ENCODE results near the gene CFAP97D2. TPM values are rescaled to one million over a fixed set of nuclear protein-coding genes. Genes with fewer than 3 reads are reported as not detected.

Gene CFAP97D2
- total RNA-seq, 1 donor from 2014 or later = not detected

DNA sequence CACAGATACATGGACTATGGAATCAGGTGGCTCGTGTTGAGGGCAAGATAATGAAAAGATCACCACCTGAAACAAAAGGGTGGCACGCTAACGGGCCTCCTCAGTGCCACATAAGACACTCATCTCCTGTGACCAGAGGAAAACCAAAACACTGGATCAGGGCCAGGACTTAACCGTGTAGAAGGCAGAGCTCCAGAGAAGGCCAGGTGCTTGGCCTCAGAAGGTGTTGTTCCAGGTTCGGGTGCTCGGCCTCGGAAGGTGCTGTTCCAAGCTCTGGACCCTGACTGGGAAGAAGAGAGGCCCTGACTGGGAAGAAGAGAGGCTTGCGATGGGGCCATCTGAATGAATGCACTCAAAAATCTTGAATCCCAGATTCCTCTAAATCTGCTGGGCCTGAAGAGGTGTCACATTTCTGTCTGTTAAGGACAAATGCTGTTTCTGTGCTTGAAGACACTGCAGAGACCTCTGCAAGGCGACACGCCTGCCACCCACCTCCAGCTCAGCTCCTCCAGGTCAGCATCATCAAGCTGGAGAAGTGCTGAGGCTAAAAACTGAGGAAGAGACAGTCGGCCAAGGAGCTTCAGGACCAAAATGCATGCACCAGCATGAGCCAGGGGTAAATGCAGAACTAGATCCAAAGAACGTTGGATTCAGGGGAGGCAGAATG is 44.0 kb upstream of the CFAP97D2 start:
- Mint-ChIP-seq H3K4me1 (peaks cover 31% of the 10 kb centered on the region), H3K27me3 (no peaks in the 10 kb centered on the region), H3K27ac (peak overlapping the region; percentile 13), H3K4me3 (no peak overlapping the region), H3K9me3 (no peaks in the 10 kb centered on the region), H3K36me3 (ENCODE audit: low read depth) (peaks cover 7% of the 10 kb centered on the region)
- POLR2A ChIA-PET = interaction anchor here (0.9 kb wide), 1 partner anchor 11 kb away, joined by 3 read pairs; no protein-coding TSS in a partner anchor
- intact Hi-C loops (cut with micrococcal nuclease) = loop anchor here (5.0 kb wide), 1 partner anchor 838 kb away; the partner anchor contains the start of gene LAMP1
- TF ChIP-seq, protein P1, sequence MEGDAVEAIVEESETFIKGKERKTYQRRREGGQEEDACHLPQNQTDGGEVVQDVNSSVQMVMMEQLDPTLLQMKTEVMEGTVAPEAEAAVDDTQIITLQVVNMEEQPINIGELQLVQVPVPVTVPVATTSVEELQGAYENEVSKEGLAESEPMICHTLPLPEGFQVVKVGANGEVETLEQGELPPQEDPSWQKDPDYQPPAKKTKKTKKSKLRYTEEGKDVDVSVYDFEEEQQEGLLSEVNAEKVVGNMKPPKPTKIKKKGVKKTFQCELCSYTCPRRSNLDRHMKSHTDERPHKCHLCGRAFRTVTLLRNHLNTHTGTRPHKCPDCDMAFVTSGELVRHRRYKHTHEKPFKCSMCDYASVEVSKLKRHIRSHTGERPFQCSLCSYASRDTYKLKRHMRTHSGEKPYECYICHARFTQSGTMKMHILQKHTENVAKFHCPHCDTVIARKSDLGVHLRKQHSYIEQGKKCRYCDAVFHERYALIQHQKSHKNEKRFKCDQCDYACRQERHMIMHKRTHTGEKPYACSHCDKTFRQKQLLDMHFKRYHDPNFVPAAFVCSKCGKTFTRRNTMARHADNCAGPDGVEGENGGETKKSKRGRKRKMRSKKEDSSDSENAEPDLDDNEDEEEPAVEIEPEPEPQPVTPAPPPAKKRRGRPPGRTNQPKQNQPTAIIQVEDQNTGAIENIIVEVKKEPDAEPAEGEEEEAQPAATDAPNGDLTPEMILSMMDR (IDR thresholded peaks at IDR 0.05) = no peak
- CTCF ChIA-PET = no interaction called here
- DNase-seq (no peak), ATAC-seq (ENCODE audit: low read depth) (no peak)

DNA sequence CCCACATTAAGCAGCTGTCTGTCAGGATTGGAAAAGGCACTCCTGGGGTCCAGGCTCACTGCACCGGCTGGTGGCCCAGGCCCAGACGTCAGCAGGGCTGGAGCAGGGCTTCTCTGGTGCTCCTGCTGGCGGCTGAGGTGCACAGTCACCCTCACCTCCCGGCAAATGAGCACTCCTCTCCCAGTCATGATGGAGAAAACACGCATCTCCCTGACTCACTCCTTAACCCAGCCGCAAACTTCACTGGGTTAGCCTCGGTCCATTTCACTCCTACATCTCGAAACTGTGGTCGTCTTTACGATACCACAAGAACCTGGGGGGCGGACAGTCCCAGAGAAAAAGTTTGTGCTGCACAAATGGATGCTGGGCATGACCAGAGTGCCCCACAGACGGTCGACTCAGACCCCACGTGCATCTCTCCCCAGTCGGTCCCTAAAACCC is 43.3 kb upstream of the CFAP97D2 start:
- Mint-ChIP-seq H3K9me3 (no peaks in the 10 kb centered on the region), H3K27ac (no peak overlapping the region), H3K27me3 (no peaks in the 10 kb centered on the region), H3K36me3 (ENCODE audit: low read depth) (peaks cover 7% of the 10 kb centered on the region), H3K4me3 (no peak overlapping the region), H3K4me1 (peaks cover 24% of the 10 kb centered on the region)
- ChIA-PET CTCF (no interaction called here), POLR2A (interaction anchor here (0.9 kb wide), 1 partner anchor 11 kb away, joined by 3 read pairs; no protein-coding TSS in a partner anchor)
- TF ChIP-seq, protein P1 (IDR thresholded peaks at IDR 0.05) = no peak
- ATAC-seq (ENCODE audit: low read depth) (no peak), DNase-seq (no peak)
- intact Hi-C loops (cut with micrococcal nuclease) = no loop called here

DNA sequence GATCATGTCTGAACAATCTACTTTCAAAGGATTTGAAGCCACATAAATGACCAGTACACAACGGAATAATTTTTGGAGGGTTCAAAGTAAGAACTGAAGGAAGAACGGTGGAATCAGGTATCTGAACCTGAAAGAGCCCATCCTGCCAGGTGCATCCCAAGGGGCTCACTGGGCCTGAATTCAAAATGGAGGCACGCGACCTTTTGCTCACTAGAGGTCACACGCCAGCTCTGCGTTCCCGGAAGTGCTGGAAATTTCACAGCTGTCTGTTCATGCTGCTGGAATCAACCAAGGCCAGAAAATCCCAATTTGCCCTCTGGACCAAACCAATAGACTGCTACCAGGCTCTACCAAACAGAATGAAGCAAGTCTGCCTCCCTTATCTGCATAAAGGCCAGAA is 42.5 kb upstream of the CFAP97D2 start:
- H3K27me3 Mint-ChIP-seq = no peaks in the 10 kb centered on the region
- no peak overlapping the region for H3K4me3 Mint-ChIP-seq
- no peaks in the 10 kb centered on the region for H3K9me3 Mint-ChIP-seq
- TF ChIP-seq, protein P1 (IDR thresholded peaks at IDR 0.05) = no peak
- peaks cover 16% of the 10 kb centered on the region for H3K4me1 Mint-ChIP-seq
- intact Hi-C loops (cut with micrococcal nuclease) = no loop called here
- DNase-seq (no peak), ATAC-seq (ENCODE audit: low read depth) (no peak)
- peaks cover 2% of the 10 kb centered on the region for H3K36me3 Mint-ChIP-seq (ENCODE audit: low read depth)
- H3K27ac Mint-ChIP-seq = no peak overlapping the region
- ChIA-PET CTCF (no interaction called here), POLR2A (no interaction called here)

DNA sequence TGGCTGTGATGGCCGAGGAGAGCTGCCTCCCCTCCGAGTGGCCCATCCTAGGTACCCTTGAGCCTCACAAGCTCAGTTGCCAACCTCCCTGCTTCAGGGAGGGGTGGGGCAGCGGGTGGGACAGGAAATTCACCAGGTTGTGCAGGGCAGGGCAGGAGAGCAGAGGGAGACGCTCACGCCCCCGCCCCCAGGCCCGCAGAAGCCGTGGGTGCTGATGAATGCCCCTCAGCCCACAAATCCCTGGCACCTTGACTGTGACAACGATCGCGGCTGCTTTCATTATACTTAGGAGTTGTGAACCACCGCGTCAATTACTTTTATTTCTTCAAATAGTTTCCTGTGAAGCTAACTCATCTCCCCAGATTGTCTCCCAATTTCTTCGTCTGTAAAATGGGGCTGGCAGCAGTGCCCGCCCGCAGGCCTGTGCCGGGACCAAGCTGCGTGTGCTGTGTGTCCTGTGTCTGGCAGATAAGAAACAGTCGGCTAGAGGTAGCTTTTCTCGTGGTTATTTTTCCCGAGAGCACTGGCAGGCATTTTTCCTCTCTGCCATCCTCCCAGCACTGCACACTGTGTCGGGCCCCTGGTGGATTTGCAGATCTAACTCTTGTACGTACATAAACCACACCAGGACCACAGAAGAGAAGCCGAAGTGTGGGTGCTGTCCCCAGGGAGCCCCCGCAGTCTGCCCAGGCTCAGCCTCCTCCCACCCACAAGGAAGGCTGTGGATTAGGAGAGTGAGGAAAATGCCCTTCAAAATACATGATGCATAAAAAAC is 38.7 kb upstream of the CFAP97D2 start:
- Mint-ChIP-seq H3K9me3 (no peaks in the 10 kb centered on the region), H3K27me3 (no peaks in the 10 kb centered on the region), H3K4me3 (no peak overlapping the region), H3K36me3 (ENCODE audit: low read depth) (no peaks in the 10 kb centered on the region), H3K27ac (no peak overlapping the region), H3K4me1 (no peaks in the 10 kb centered on the region)
- TF ChIP-seq, protein P1 (IDR thresholded peaks at IDR 0.05) = no peak
- intact Hi-C loops (cut with micrococcal nuclease) = loop anchor here (1.0 kb wide), 1 partner anchor 8 kb away; the partner anchor contains the start of gene RASA3
- POLR2A ChIA-PET = interaction anchor here (1.2 to 1.9 kb wide), 5 partner anchors 8 to 73 kb away, joined by 3 to 15 read pairs (median 3); partner anchors contain the start of gene RASA3
- CTCF ChIA-PET = interaction anchor here (1.1 kb wide), 1 partner anchor 83 kb away, joined by 4 read pairs; no protein-coding TSS in a partner anchor
- DNase-seq (no peak), ATAC-seq (ENCODE audit: low read depth) (peak; percentile 41)

DNA sequence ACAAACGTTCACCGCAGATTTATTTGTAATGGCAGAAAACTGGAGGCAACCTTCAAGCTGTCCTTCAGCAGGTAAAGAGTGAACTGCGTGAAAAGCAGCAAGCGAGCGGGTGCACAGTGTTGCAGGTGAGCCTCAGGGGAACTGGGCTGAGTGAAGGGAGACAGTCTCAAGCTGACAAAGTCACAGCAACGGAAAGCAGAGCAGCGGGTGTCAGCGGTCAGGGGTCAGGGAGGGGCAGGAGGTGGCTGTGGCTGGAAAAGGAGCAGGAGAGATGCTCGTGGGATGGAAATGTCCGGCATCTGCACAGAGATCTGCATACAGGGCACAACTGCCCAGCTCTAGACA is 38.2 kb upstream of the CFAP97D2 start:
- no peaks in the 10 kb centered on the region for H3K4me1 Mint-ChIP-seq
- DNase-seq = no peak
- intact Hi-C loops (cut with micrococcal nuclease) = loop anchor here (1.0 kb wide), 1 partner anchor 9 kb away; the partner anchor contains the start of gene RASA3
- CTCF ChIA-PET = interaction anchor here (1.1 kb wide), 1 partner anchor 82 kb away, joined by 4 read pairs; no protein-coding TSS in a partner anchor
- H3K27ac Mint-ChIP-seq = no peak overlapping the region
- no peaks in the 10 kb centered on the region for H3K27me3 Mint-ChIP-seq
- no peaks in the 10 kb centered on the region for H3K9me3 Mint-ChIP-seq
- POLR2A ChIA-PET = interaction anchor here (1.2 to 1.9 kb wide), 5 partner anchors 7 to 73 kb away, joined by 3 to 15 read pairs (median 3); partner anchors contain the start of gene RASA3
- ATAC-seq (ENCODE audit: low read depth) = peak; percentile 60
- TF ChIP-seq, protein P1 (IDR thresholded peaks at IDR 0.05) = no peak
- no peak overlapping the region for H3K4me3 Mint-ChIP-seq
- H3K36me3 Mint-ChIP-seq (ENCODE audit: low read depth) = no peaks in the 10 kb centered on the region

Measured in activated B cell treated with CpG ODN at 0.5 μM for 24 hours (primary cell).